ENCODE data around the gene HSBP1.

HSBP1 gene

DNA sequence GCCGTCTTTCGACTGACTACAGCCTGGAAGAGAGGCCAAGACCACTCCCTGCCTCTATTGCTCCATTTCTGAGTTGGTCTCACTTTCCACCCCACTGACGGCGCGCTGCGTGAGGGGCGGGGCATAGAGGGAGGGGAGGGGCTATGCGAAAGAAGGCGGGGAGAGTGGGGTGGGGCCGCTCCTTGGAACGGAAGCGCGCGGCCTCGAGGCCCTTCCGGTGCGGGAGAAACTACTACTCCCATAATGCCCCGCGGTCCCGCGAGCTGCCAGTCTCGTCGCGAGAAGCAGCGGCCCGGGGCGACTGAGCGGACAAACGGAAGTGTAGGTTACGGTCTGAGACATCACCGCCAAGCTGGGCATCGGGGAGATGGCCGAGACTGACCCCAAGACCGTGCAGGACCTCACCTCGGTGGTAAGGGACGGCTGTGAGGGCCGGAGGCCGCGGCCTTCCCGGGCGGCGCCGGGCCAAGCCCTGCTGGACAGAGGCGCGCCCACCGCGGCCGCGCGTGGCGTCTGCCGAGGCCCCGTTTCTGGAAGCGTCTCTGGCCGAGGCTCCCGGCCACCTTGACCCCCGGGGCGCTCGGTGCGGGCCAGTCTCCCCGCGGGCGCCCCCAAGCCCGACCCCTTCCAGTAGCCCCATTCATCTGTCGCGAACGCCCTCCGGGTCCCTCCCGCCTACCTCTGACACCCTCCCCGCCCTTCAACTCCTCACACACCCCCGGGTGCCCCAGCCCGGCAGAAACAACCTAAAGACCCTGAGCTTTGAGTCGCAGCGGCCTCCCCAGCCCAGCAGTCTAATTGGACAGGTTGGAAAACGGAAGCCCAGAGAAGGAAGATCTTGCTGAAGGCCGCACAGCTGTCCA, at the start of gene HSBP1:
Gene HSBP1 (plus strand): TSS at position 269 of the 863 bp plus-strand sequence. CDS start 99 bp downstream, at position 368.
- DNase-seq (ENCODE audit: extremely low read depth in 1 of 2, low read depth in 1 of 2), result peak; percentile 69 to 92

- DNase-seq (ENCODE audit: extremely low read depth in 1 of 2, low read depth in 1 of 2), result no peak
These were observed 45.4 kb upstream of the HSBP1 start for GRCh38 chr16:83762141-83762991.

DNA sequence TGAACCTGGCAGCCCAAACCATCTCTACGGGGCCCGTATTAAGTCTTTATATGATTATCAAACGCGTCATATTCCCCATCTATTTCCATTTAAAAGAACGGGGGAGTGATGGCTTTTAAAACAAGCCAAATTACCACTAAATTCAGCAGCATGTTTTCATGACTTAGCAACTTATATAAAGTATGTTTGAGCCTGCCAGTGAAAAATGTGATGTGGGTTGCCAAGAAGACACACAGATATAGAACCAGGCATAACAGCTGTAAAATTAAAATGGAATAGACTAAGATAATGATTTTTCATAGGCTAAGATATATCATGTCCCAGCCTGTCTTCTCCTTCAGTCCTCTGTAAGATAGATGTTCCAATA, 44.8 kb upstream of the HSBP1 start:
- no peak for DNase-seq (ENCODE audit: extremely low read depth in 1 of 2, low read depth in 1 of 2)

GRCh38 chr16:83768986-83769385, 38.8 kb upstream of the HSBP1 start:
- DNase-seq (ENCODE audit: extremely low read depth in 1 of 2, low read depth in 1 of 2), result no peak

GRCh38 chr16:83769397-83770008, 38.3 kb upstream of the HSBP1 start:
- DNase-seq (ENCODE audit: extremely low read depth in 1 of 2, low read depth in 1 of 2), result no peak

DNA sequence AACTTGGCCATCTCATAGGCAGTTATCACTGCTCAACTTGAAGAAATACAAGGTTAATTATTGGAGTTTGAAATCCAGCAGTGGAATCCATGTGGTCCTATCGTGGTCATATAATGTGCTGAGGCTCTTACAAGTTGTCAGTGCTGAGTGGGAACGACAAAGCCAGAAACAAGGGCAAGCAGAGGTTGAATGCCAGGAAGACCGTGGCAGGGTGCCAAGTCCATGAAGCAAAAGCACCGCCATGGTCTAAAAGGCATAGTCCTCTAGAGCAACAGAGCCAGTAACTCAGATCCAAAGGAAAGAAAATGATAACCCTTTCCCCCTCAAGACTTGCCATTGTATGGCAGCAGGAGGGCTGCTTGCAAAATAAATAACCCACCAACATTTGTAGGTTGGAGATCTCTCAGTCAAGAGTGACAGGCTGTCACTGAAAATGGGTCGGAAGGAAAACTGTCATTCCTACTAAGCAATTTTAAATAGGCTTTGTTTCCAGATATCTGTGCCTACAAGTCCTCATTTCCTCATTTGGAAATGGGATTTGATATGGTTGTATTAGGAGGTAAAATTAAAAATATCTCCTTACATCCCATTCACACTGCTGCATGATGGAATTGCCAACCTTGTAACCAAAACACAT, 36.4 kb upstream of the HSBP1 start:
- DNase-seq (ENCODE audit: extremely low read depth in 1 of 2, low read depth in 1 of 2), result no peak

DNA sequence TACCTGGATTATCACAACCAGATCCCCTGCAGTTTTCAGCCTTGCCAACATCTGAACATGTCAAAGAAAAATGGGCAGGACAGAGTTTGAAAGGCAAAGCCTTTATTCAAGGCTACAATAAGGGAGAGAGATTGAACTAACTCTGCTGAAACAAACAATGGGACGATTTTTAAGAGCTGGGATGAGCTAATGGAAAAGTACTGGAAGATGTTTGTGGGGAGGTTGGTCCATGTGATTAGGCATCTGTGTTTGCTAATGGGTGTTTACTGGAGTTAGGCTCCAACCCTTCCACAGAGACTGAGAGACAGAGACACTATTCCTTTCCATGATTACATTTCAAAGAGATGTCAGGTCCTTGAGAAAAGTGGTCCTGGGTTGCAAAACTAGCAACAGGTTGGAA, 35.0 kb upstream of the HSBP1 start:
- no peak for DNase-seq (ENCODE audit: extremely low read depth in 1 of 2, low read depth in 1 of 2)

- no peak for DNase-seq (ENCODE audit: extremely low read depth in 1 of 2, low read depth in 1 of 2)
These were observed 33.7 kb upstream of the HSBP1 start for GRCh38 chr16:83774066-83774465.

DNA sequence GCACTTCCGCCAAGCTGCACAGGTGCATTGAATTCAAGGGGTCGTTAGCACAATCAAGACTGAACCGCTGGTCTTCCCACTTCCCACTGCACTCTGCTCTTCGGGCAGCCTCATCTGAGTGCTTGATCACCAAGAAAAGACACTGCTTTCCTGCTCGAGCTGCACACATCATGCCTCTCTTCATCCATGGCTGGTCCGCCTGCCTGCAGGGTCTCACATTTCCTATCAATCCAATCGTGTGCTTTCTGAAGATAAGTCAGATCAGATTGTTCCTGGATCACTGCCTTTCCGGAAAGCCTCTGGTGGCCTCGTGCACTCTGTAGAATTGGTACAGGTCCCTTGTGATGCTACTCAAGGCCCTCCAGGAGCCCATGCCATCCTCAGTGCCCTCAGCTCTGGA, 30.8 kb upstream of the HSBP1 start:
- DNase-seq (ENCODE audit: extremely low read depth in 1 of 2, low read depth in 1 of 2), result no peak

DNA sequence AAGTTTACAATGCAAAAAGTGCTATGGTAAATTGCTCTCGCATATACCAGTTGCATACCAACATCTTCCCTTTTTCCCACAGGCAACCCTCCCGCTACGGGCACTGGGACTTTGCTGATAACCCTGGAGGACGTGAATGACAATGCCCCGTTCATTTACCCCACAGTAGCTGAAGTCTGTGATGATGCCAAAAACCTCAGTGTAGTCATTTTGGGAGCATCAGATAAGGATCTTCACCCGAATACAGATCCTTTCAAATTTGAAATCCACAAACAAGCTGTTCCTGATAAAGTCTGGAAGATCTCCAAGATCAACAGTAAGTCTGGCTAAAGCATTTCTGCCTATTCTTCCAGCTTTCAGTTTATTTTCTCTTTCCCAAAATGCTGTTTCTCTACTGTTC, 27.9 kb upstream of the HSBP1 start:
- DNase-seq (ENCODE audit: extremely low read depth in 1 of 2, low read depth in 1 of 2), result no peak

GRCh38 chr16:83785455-83785854, 22.3 kb upstream of the HSBP1 start:
- no peak for DNase-seq (ENCODE audit: extremely low read depth in 1 of 2, low read depth in 1 of 2)

GRCh38 chr16:83789642-83790401, 18.0 kb upstream of the HSBP1 start:
- DNase-seq (ENCODE audit: extremely low read depth in 1 of 2, low read depth in 1 of 2), result no peak

DNA sequence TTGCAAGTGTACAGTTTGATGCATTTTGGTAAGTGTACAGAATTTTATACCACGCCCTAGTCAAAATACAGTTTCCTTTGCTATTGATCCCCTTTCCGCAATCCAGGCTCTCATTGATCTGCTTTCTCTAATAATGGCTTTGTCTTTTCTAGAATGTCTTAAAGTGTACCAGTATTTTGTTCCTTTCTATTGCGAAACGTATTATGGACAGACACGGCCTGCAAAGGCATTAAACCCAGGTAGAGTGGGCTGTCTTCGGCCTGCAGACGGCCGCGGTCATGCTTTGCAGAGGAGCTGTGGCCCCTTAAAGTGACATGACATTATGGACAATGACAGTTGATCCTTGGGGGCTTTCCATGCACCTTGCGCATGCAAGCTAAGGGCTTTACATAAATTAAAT, 15.9 kb upstream of the HSBP1 start:
- DNase-seq (ENCODE audit: extremely low read depth in 1 of 2, low read depth in 1 of 2), result no peak

DNA sequence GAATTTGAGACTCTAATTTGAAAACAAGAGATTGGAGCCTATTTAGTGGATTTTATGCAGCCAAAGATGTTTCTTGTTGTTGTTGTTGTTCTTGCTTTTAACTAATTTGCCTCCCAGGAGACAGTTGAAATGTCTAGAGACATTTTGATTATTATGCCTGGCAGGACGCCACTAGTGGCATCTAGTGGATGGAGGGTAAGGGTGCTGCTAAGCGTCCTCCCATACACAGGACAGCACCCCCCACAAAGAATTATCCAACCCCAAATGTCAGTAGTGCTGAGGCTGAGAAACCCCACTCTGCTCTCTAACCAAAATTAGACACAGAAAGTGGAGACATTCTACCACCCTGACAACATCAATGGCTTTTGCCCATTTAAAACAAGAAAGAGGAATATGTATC, 15.4 kb upstream of the HSBP1 start:
- no peak for DNase-seq (ENCODE audit: extremely low read depth in 1 of 2, low read depth in 1 of 2)

GRCh38 chr16:83793179-83793578, 14.6 kb upstream of the HSBP1 start:
- DNase-seq (ENCODE audit: extremely low read depth in 1 of 2, low read depth in 1 of 2), result no peak

DNA sequence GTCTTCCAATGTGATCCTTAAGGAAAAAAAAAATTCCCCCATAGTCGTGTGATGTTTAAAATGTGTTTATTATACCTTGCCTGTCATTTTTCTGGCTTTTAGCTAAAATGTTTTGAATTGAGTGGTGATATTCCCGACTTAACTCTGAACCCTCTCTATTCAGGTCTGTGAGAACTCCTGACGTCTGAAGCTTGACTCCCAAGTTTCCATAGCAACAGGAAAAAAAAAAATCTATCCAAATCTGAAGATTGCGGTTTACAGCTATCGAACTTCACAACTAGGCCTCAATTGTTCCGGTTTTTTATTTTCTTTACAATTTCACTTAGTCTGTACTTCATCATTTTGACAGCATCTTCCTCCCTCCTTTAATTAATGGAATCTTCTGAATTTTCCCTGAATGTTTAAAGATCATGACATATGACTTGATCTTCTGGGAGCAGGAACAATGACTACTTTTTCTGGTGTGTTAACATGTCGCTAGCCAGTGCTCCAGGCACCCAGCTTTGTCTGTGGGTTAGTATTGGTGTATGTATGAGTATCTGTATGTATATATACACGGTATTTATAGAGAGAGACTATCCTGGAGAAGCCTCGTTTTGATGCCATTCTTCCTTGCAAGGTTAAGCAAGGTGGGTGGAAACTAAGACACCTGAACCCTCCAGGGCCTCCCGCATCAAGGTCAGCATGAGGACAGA, 12.8 kb upstream of the HSBP1 start:
- no peak for DNase-seq (ENCODE audit: extremely low read depth in 1 of 2, low read depth in 1 of 2)

DNA sequence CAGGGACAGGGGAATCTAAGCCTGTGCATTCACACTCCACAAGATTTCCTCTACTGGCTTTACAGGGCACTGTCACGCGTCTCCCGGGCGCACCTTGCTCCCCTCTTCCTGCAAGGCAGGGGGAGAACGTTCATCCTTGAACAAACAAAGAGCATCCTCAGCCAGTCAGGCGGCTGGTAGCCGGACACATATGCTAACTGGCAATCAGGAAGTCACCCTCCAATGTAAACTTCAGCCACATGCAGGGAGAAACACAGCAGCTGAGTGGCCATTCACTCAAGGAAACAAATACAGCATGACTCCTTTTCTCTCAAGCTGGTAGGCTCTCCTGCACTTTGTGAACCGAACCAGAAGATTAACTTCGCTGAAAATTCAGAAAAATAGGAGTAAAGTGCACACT, 10.8 kb upstream of the HSBP1 start:
- DNase-seq (ENCODE audit: extremely low read depth in 1 of 2, low read depth in 1 of 2), result no peak

GRCh38 chr16:83799336-83799735, 8.4 kb upstream of the HSBP1 start:
- DNase-seq (ENCODE audit: extremely low read depth in 1 of 2, low read depth in 1 of 2), result no peak

- no peak for DNase-seq (ENCODE audit: extremely low read depth in 1 of 2, low read depth in 1 of 2)
These were observed 5.6 kb upstream of the HSBP1 start for GRCh38 chr16:83802135-83802534.
